Measurements from ENCODE around the gene ZNF180. TPM values are rescaled to one million over a fixed set of nuclear protein-coding genes. Genes with fewer than 3 reads are reported as not detected.

ZNF180 gene
- total and polyA plus RNA-seq, 2 experiments from 2014 or later: 3.1 to 25.4 TPM

DNA sequence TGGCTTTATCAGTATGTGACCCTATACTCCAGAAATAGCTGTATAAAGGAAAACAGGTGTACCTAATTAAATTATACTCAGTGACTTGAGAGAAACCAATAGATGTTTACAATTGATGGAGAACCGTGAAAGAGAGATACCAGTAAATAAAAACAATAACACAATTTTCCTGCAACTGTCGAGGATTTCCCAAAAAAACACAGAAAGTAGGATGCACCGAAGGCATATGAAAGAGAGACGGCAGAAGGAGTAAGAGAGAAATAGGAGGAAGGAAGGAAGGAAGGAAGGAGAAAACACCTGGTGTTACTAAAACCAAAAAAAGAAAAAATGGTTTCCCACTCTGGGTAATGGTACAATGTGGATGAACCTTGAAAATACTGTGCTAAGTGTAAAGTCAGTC is 45.2 kb downstream of the ZNF180 start:
- no peaks in the 10 kb centered on the region for H3K27me3 ChIP-seq
- no peaks in the 10 kb centered on the region for H4K20me1 ChIP-seq (ENCODE audit: insufficient read depth, poor library complexity, severe bottlenecking)
- H3K9me2 ChIP-seq (replicated peaks; ENCODE audit: insufficient read depth): no peaks in the 10 kb centered on the region
- H3K36me3 ChIP-seq (replicated peaks; ENCODE audit: insufficient read depth, low read depth): no peaks in the 10 kb centered on the region
- no peaks in the 10 kb centered on the region for H3K9me3 ChIP-seq (ENCODE audit: low read depth)
- H3K4me1 ChIP-seq (ENCODE audit: insufficient read depth): no peaks in the 10 kb centered on the region
- no peak overlapping the region for H3K4me2 ChIP-seq
- H3K4me3 ChIP-seq: no peak overlapping the region
- H3K79me2 ChIP-seq: no peaks in the 10 kb centered on the region
- no peak overlapping the region for H2AFZ ChIP-seq
- DNase-seq (ENCODE audit: low spot score): no peak
- WGBS (ENCODE audit: low lambda C conversion rate, missing lambda C conversion rate): 85% methylated on average over 4 of the region's 4 CpGs
- no peak overlapping the region for H3K27ac ChIP-seq
- TF ChIP-seq EZH2phosphoT487 (IDR thresholded peaks at IDR 0.05; ENCODE audit: low read depth, severe bottlenecking, unreplicated experiment) (no peak), EZH2 (IDR thresholded peaks at IDR 0.05; ENCODE audit: borderline replicate concordance) (no peak)
- TF ChIP-seq, protein P1, sequence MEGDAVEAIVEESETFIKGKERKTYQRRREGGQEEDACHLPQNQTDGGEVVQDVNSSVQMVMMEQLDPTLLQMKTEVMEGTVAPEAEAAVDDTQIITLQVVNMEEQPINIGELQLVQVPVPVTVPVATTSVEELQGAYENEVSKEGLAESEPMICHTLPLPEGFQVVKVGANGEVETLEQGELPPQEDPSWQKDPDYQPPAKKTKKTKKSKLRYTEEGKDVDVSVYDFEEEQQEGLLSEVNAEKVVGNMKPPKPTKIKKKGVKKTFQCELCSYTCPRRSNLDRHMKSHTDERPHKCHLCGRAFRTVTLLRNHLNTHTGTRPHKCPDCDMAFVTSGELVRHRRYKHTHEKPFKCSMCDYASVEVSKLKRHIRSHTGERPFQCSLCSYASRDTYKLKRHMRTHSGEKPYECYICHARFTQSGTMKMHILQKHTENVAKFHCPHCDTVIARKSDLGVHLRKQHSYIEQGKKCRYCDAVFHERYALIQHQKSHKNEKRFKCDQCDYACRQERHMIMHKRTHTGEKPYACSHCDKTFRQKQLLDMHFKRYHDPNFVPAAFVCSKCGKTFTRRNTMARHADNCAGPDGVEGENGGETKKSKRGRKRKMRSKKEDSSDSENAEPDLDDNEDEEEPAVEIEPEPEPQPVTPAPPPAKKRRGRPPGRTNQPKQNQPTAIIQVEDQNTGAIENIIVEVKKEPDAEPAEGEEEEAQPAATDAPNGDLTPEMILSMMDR (IDR thresholded peaks at IDR 0.05; ENCODE audit: poor library complexity): no peak

DNA sequence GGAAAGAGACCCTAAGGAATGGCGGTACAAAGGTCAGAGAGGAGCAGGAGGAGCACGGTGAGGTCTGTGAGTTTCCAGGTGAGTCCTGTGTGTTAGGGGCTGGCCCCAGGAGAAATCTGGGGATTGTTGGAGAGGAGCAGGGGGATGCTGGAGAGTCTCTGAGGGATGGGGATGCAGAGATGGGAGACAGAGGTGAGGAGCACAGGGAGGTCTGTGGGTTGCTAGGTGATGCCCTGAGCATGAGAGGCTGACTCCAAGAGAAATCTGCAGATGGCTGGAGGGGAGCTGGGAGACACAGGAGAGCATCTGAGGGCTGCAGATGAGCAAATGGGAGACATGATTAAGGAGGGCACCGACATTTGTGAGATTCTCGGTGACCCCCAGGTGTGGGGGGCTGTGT is 48.0 kb downstream of the ZNF180 start:
- Histone ChIP-seq H3K9me2 (replicated peaks; ENCODE audit: insufficient read depth) (no peaks in the 10 kb centered on the region), H4K20me1 (ENCODE audit: insufficient read depth, poor library complexity, severe bottlenecking) (no peaks in the 10 kb centered on the region), H3K36me3 (replicated peaks; ENCODE audit: insufficient read depth, low read depth) (no peaks in the 10 kb centered on the region), H3K27ac (no peak overlapping the region), H3K4me3 (no peak overlapping the region), H3K4me1 (ENCODE audit: insufficient read depth) (no peaks in the 10 kb centered on the region), H3K9me3 (ENCODE audit: low read depth) (no peaks in the 10 kb centered on the region), H2AFZ (no peak overlapping the region), H3K79me2 (peaks cover 5% of the 10 kb centered on the region), H3K4me2 (no peak overlapping the region), H3K27me3 (no peaks in the 10 kb centered on the region)
- no peak for DNase-seq (ENCODE audit: low spot score)
- TF ChIP-seq EZH2phosphoT487 (IDR thresholded peaks at IDR 0.05; ENCODE audit: low read depth, severe bottlenecking, unreplicated experiment): no peak
- TF ChIP-seq EZH2 (IDR thresholded peaks at IDR 0.05; ENCODE audit: borderline replicate concordance): no peak
- TF ChIP-seq, protein P1 (IDR thresholded peaks at IDR 0.05; ENCODE audit: poor library complexity): no peak
- WGBS (ENCODE audit: low lambda C conversion rate, missing lambda C conversion rate): 92% methylated on average over 4 of the region's 4 CpGs

DNA sequence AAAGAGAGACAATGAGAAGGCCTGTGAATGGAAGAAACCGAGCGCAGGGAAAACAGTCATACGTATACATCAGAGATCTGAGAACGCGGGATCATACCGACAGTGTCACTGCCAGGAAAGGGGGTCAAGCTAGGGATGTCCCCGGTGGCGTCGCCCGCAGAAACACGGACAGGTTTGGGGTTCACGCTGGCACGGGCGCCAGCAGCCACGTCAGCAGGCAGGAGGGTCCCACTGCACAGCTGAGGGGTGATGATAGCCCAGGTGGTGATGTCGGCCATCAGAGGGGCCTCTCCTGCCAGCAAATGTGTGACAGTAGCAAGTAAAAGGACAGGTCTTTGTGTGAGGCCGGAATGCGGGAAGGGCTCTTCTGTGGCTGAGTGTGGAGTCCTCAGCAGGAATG is 48.6 kb downstream of the ZNF180 start:
- 93% methylated on average over 18 of the region's 18 CpGs for WGBS (ENCODE audit: low lambda C conversion rate, missing lambda C conversion rate)
- Histone ChIP-seq H3K79me2 (peaks cover 11% of the 10 kb centered on the region), H3K4me3 (no peak overlapping the region), H3K4me2 (no peak overlapping the region), H2AFZ (no peak overlapping the region), H3K4me1 (ENCODE audit: insufficient read depth) (no peaks in the 10 kb centered on the region), H3K36me3 (replicated peaks; ENCODE audit: insufficient read depth, low read depth) (no peaks in the 10 kb centered on the region), H3K9me2 (replicated peaks; ENCODE audit: insufficient read depth) (no peaks in the 10 kb centered on the region), H3K27me3 (no peaks in the 10 kb centered on the region), H4K20me1 (ENCODE audit: insufficient read depth, poor library complexity, severe bottlenecking) (no peaks in the 10 kb centered on the region), H3K27ac (no peak overlapping the region), H3K9me3 (ENCODE audit: low read depth) (no peaks in the 10 kb centered on the region)
- DNase-seq (ENCODE audit: low spot score): no peak
- TF ChIP-seq, protein P1 (IDR thresholded peaks at IDR 0.05; ENCODE audit: poor library complexity): no peak
- TF ChIP-seq EZH2 (IDR thresholded peaks at IDR 0.05; ENCODE audit: borderline replicate concordance): no peak
- no peak for TF ChIP-seq EZH2phosphoT487 (IDR thresholded peaks at IDR 0.05; ENCODE audit: low read depth, severe bottlenecking, unreplicated experiment)

Measured in hepatocyte (in vitro differentiated cells).